ENCODE measurements around the gene CELSR1.
A peak's percentile ranks its signal among the peaks of the same experiment; 100 is the strongest.

The CELSR1 gene

GRCh38 chr22:46439576-46440465, 97.6 kb downstream of the CELSR1 start:
- no peak for DNase-seq

- DNase-seq, result no peak
Measured at GRCh38 chr22:46439111-46439510, 98.3 kb downstream of the CELSR1 start.

GRCh38 chr22:46437671-46438440, 99.6 kb downstream of the CELSR1 start:
- no peak for DNase-seq

GRCh38 chr22:46436595-46437175, 100.7 kb downstream of the CELSR1 start:
- DNase-seq, result no peak

- no peak for DNase-seq
Measured at GRCh38 chr22:46433318-46433717, 104.1 kb downstream of the CELSR1 start.

- peak; percentile 33 to 55 (median 47) for DNase-seq
Measured at GRCh38 chr22:46432164-46433068, 105.0 kb downstream of the CELSR1 start.

- DNase-seq, result no peak
Measured at GRCh38 chr22:46430961-46431838, 106.2 kb downstream of the CELSR1 start.

GRCh38 chr22:46429325-46429853, 108.0 kb downstream of the CELSR1 start:
- no peak for DNase-seq

- no peak for DNase-seq
Measured at GRCh38 chr22:46428602-46429324, 108.7 kb downstream of the CELSR1 start.

- no peak for DNase-seq
Measured at GRCh38 chr22:46428171-46428570, 109.2 kb downstream of the CELSR1 start.

- DNase-seq, result no peak
Measured at GRCh38 chr22:46425016-46425415, 112.4 kb downstream of the CELSR1 start.

GRCh38 chr22:46424496-46424895, 112.9 kb downstream of the CELSR1 start:
- no peak for DNase-seq

- no peak for DNase-seq
Measured at GRCh38 chr22:46422896-46423295, 114.5 kb downstream of the CELSR1 start.

GRCh38 chr22:46421267-46421666, 116.2 kb downstream of the CELSR1 start:
- DNase-seq, result no peak

- no peak for DNase-seq
Measured at GRCh38 chr22:46419754-46420571, 117.5 kb downstream of the CELSR1 start.

GRCh38 chr22:46418827-46419226, 118.6 kb downstream of the CELSR1 start:
- no peak for DNase-seq

- no peak for DNase-seq
Measured at GRCh38 chr22:46417769-46418168, 119.7 kb downstream of the CELSR1 start.

GRCh38 chr22:46416891-46417580, 120.4 kb downstream of the CELSR1 start:
- DNase-seq, result no peak

- no peak for DNase-seq
Measured at GRCh38 chr22:46416520-46416871, 120.9 kb downstream of the CELSR1 start.
